Measurements from ENCODE around the gene ZNF69. TPM values are rescaled to one million over a fixed set of nuclear protein-coding genes. Genes with fewer than 3 reads are reported as not detected.

Gene ZNF69
- total and polyA plus RNA-seq, 2 of the 13 experiments (the other 11 are each of a cell fraction or from before 2014, with no cell fraction given): 9.6 to 21.0 TPM

DNA sequence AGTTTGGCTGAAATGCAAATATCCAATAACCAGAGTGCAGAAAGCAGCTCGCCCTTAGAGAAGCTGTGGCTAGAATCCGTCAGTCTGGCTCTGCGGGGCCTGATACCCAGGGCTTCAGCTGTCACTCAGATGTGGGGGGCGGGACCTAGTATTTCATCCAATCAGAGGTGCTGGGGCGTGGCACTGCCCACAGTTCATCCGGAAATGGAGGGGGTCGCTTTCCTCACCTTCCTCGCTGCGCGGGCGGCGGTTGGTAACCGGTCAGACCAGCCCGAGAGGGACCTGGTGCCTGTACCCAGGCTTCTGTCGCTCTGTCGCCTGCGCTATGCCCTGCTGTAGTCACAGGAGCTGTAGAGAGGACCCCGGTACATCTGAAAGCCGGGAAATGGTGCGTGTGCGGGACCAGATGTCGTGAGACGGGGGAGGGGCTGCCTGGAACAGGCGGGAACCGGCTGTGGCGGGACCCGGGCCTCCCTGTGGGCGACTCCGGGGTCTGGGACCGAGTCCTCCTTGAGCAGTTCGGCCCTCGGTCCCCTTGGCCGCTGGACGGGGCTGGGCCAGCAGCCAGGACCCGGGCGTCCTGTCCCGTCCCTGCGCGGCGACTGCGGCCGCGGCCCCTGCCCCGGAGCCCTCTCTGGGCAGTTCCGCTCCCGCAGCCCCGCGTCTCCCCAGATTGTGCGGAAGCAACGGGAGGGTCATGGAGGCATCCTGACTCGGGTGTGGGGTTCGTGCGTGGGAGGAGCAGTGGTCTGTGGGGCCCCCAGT, 37.5 kb downstream of the ZNF69 start, which contains the start of gene ZNF700 (continued):
- TF ChIP-seq HES4 (CRISPR knock-in tag; IDR thresholded peaks at IDR 0.05; ENCODE audit: borderline replicate concordance): 0 out of 2 replicates have a peak, but pooled peaks have one; percentile 15
- TF ChIP-seq NCOA2 (CRISPR knock-in tag; IDR thresholded peaks at IDR 0.05): no peak; the same call in 1 of the 2 replicates
- TF ChIP-seq, protein P1, sequence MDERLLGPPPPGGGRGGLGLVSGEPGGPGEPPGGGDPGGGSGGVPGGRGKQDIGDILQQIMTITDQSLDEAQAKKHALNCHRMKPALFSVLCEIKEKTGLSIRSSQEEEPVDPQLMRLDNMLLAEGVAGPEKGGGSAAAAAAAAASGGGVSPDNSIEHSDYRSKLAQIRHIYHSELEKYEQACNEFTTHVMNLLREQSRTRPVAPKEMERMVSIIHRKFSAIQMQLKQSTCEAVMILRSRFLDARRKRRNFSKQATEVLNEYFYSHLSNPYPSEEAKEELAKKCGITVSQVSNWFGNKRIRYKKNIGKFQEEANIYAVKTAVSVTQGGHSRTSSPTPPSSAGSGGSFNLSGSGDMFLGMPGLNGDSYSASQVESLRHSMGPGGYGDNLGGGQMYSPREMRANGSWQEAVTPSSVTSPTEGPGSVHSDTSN (CRISPR knock-in tag; IDR thresholded peaks at IDR 0.05): peak; percentile 93
- TF ChIP-seq ZEB1 (IDR thresholded peaks at IDR 0.05; ENCODE audit: insufficient replicate concordance, low read depth): peak; percentile 1
- TF ChIP-seq ZNF296 (CRISPR knock-in tag; conservative IDR thresholded peaks at IDR 0.05): no peak; the same call in 1 of the 2 replicates
- TF ChIP-seq, protein P2, sequence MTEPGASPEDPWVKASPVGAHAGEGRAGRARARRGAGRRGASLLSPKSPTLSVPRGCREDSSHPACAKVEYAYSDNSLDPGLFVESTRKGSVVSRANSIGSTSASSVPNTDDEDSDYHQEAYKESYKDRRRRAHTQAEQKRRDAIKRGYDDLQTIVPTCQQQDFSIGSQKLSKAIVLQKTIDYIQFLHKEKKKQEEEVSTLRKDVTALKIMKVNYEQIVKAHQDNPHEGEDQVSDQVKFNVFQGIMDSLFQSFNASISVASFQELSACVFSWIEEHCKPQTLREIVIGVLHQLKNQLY (CRISPR knock-in tag; IDR thresholded peaks at IDR 0.05): peak; percentile 14; the same call in 1 of the 2 replicates
- TF ChIP-seq, protein P3, sequence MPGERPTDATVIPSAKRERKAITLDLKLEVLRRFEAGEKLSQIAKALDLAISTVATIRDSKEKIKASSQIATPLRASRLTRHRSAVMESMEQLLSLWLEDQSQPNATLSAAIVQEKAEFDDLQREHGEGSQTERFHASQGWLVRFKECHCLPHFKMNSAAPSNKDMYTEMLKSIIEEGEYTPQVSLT (CRISPR knock-in tag; IDR thresholded peaks at IDR 0.05; ENCODE audit: borderline replicate concordance, low read depth): no peak
- TF ChIP-seq NFKB2 (CRISPR knock-in tag; IDR thresholded peaks at IDR 0.05; ENCODE audit: borderline replicate concordance): peak; percentile 63; the same call in 1 of the 2 replicates
- TF ChIP-seq EZH2 (conservative IDR thresholded peaks at IDR 0.05; ENCODE audit: low read depth, low read length): no peak
- TF ChIP-seq, protein P4, sequence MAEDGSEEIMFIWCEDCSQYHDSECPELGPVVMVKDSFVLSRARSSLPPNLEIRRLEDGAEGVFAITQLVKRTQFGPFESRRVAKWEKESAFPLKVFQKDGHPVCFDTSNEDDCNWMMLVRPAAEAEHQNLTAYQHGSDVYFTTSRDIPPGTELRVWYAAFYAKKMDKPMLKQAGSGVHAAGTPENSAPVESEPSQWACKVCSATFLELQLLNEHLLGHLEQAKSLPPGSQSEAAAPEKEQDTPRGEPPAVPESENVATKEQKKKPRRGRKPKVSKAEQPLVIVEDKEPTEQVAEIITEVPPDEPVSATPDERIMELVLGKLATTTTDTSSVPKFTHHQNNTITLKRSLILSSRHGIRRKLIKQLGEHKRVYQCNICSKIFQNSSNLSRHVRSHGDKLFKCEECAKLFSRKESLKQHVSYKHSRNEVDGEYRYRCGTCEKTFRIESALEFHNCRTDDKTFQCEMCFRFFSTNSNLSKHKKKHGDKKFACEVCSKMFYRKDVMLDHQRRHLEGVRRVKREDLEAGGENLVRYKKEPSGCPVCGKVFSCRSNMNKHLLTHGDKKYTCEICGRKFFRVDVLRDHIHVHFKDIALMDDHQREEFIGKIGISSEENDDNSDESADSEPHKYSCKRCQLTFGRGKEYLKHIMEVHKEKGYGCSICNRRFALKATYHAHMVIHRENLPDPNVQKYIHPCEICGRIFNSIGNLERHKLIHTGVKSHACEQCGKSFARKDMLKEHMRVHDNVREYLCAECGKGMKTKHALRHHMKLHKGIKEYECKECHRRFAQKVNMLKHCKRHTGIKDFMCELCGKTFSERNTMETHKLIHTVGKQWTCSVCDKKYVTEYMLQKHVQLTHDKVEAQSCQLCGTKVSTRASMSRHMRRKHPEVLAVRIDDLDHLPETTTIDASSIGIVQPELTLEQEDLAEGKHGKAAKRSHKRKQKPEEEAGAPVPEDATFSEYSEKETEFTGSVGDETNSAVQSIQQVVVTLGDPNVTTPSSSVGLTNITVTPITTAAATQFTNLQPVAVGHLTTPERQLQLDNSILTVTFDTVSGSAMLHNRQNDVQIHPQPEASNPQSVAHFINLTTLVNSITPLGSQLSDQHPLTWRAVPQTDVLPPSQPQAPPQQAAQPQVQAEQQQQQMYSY (CRISPR knock-in tag; IDR thresholded peaks at IDR 0.05): no peak
- TF ChIP-seq EHMT2 (IDR thresholded peaks at IDR 0.05; ENCODE audit: borderline replicate concordance, low read depth, low read length): no peak
- TF ChIP-seq ZFX (CRISPR knock-in tag; IDR thresholded peaks at IDR 0.05; ENCODE audit: low read depth): peak; percentile 78
- peak; percentile 77 for TF ChIP-seq SALL2 (CRISPR knock-in tag; IDR thresholded peaks at IDR 0.05)
- TF ChIP-seq AHR (CRISPR knock-in tag; IDR thresholded peaks at IDR 0.05): no peak
- no peak for TF ChIP-seq PAWR (CRISPR knock-in tag; IDR thresholded peaks at IDR 0.05; ENCODE audit: borderline replicate concordance)
- 0 out of 2 replicates have a peak, but pooled peaks have one; percentile 73 for TF ChIP-seq SMYD3 (CRISPR knock-in tag; IDR thresholded peaks at IDR 0.05)
- TF ChIP-seq CENPT (CRISPR knock-in tag; IDR thresholded peaks at IDR 0.05; ENCODE audit: low read depth): no peak
- no peak for TF ChIP-seq NKX3-1 (CRISPR knock-in tag; IDR thresholded peaks at IDR 0.05)
- no peak for TF ChIP-seq RFXAP (CRISPR knock-in tag; IDR thresholded peaks at IDR 0.05; ENCODE audit: borderline replicate concordance)
- TF ChIP-seq, protein P5, sequence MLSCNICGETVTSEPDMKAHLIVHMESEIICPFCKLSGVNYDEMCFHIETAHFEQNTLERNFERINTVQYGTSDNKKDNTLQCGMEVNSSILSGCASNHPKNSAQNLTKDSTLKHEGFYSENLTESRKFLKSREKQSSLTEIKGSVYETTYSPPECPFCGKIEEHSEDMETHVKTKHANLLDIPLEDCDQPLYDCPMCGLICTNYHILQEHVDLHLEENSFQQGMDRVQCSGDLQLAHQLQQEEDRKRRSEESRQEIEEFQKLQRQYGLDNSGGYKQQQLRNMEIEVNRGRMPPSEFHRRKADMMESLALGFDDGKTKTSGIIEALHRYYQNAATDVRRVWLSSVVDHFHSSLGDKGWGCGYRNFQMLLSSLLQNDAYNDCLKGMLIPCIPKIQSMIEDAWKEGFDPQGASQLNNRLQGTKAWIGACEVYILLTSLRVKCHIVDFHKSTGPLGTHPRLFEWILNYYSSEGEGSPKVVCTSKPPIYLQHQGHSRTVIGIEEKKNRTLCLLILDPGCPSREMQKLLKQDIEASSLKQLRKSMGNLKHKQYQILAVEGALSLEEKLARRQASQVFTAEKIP (CRISPR knock-in tag; IDR thresholded peaks at IDR 0.05; ENCODE audit: borderline replicate concordance): no peak
- peak; percentile 39 for TF ChIP-seq RBM39 (IDR thresholded peaks at IDR 0.05; ENCODE audit: low read depth, low read length, poor library complexity, severe bottlenecking)
- TF ChIP-seq ZNF317 (CRISPR knock-in tag; IDR thresholded peaks at IDR 0.05): no peak
